ENCODE results near the gene CAMK1D.

CAMK1D gene

GRCh38 chr10:12633776-12634620 is 284.7 kb downstream of the CAMK1D start:
- peak; percentile 42 for DNase-seq

- DNase-seq = no peak
Observed at GRCh38 chr10:12634621-12634931, 285.2 kb downstream of the CAMK1D start.

- peak; percentile 10 for DNase-seq
Observed at GRCh38 chr10:12635127-12635541, 285.8 kb downstream of the CAMK1D start.

- no peak for DNase-seq
Observed at GRCh38 chr10:12636571-12636970, 287.2 kb downstream of the CAMK1D start.

- DNase-seq = peak; percentile 54
Observed at GRCh38 chr10:12637649-12638048, 288.3 kb downstream of the CAMK1D start.

GRCh38 chr10:12638103-12638502 is 288.8 kb downstream of the CAMK1D start:
- peak; percentile 97 for DNase-seq

- DNase-seq = no peak
Observed at GRCh38 chr10:12638781-12639180, 289.4 kb downstream of the CAMK1D start.

- DNase-seq = peak; percentile 32
Observed at GRCh38 chr10:12639996-12640944, 290.9 kb downstream of the CAMK1D start.

GRCh38 chr10:12642036-12642435 is 292.7 kb downstream of the CAMK1D start:
- no peak for DNase-seq

- DNase-seq = peak; percentile 95
Observed at GRCh38 chr10:12643279-12643678, 293.9 kb downstream of the CAMK1D start.

- DNase-seq = peak; percentile 33
Observed at GRCh38 chr10:12644380-12645144, 295.2 kb downstream of the CAMK1D start.

GRCh38 chr10:12645449-12645848 is 296.1 kb downstream of the CAMK1D start:
- DNase-seq = no peak

GRCh38 chr10:12649012-12649584 is 299.8 kb downstream of the CAMK1D start:
- DNase-seq = no peak

- DNase-seq = no peak
Observed at GRCh38 chr10:12650122-12650521, 300.8 kb downstream of the CAMK1D start.

- no peak for DNase-seq
Observed at GRCh38 chr10:12650538-12651298, 301.4 kb downstream of the CAMK1D start.

GRCh38 chr10:12655940-12656339 is 306.6 kb downstream of the CAMK1D start:
- no peak for DNase-seq

GRCh38 chr10:12656518-12657142 is 307.3 kb downstream of the CAMK1D start:
- peak; percentile 68 for DNase-seq

- DNase-seq = no peak
Observed at GRCh38 chr10:12657489-12657888, 308.1 kb downstream of the CAMK1D start.

- no peak for DNase-seq
Observed at GRCh38 chr10:12658526-12658925, 309.2 kb downstream of the CAMK1D start.

GRCh38 chr10:12659706-12660105 is 310.4 kb downstream of the CAMK1D start:
- no peak for DNase-seq

- no peak for DNase-seq
Observed at GRCh38 chr10:12660812-12661211, 311.5 kb downstream of the CAMK1D start.
